ENCODE data around the gene KMT5B. TPM values are rescaled to one million over a fixed set of nuclear protein-coding genes. Genes with fewer than 3 reads are reported as not detected.

Gene KMT5B
- polyA plus RNA-seq, 3 donors: 12.2 to 22.0 (median 19.5) TPM

DNA sequence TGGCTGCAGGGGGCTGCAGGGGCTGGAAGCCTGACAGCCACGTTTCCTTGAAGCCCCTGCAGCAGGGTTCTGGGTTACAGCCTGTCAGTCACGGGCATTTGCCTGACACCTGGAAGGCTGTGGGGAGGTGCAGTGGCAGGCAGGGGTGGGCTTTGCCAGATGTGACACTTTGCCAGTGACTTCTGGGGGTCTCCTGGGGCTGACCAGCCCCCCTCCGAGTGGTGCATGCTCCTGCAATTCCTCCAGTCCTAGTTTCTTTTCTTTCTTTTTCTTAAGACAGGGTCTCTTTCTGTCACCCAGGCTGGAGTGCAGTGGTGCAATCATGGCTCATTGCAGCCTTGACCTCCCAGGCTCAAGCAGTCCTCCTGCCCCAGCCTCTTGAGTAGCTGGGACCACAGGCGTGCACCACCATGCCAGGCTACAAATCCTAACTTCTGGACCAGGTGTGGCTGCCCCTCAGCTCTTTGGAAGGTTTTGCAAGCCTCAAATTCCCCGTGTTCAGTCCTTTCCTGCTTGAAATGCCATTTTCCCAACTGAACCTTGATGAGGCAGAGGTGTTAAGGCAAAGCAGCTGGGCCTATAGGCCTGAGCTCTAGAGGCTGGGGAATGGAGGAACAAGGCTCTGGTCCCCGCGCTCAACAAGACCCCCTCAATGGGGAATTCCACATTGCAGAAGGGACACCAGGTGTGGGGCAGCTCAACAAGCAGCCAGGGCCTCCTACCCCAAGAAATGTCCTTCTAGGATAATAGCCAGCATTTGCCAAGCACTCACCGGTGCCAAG, 71.7 kb downstream of the KMT5B start:
- Histone ChIP-seq H4K20me1 (ENCODE audit: insufficient read depth, low read length) (no peaks in the 10 kb centered on the region), H3K27ac (ENCODE audit: low read depth in 1 of 2, low read length in 2 of 2) (peak overlapping the region in 1 of 2 donors; percentile 10), H3K79me2 (ENCODE audit: insufficient read depth, low read length) (no peaks in the 10 kb centered on the region), H2AFZ (ENCODE audit: insufficient read depth, low read depth, low read length, poor library complexity, severe bottlenecking) (peak overlapping the region; percentile 76), H3K9ac (ENCODE audit: insufficient read depth, low read length, poor library complexity, severe bottlenecking) (peak overlapping the region; percentile 12), H3K4me3 (replicated peaks in 1 of 3; ENCODE audit: low read depth in 2 of 3, low read length in 3 of 3) (peak overlapping the region in 1 of 3 experiments; percentile 51), H3K9me3 (replicated peaks in 1 of 2; ENCODE audit: control insufficient read depth in 1 of 2, insufficient read depth in 1 of 2, low read length in 2 of 2) (no peaks in the 10 kb centered on the region), H3K4me1 (ENCODE audit: control insufficient read depth in 1 of 2, insufficient read depth in 2 of 2, low read length in 2 of 2) (peaks cover 50 to 62% of the 10 kb centered on the region in 2 donors), H3K4me2 (replicated peaks; ENCODE audit: extremely low read depth, low read length, poor library complexity, severe bottlenecking) (peak overlapping the region; percentile 42), H3K36me3 (replicated peaks in 1 of 2; ENCODE audit: control insufficient read depth in 1 of 2, insufficient read depth in 2 of 2, low read length in 2 of 2) (no peaks in the 10 kb centered on the region), H3K27me3 (ENCODE audit: control insufficient read depth in 2 of 2, insufficient read depth in 2 of 2, low read length in 2 of 2) (peaks cover 0 to 6% of the 10 kb centered on the region in 2 donors)
- H3K36me3 Mint-ChIP-seq: peaks cover 0 to 2% of the 10 kb centered on the region in 2 donors
- TF ChIP-seq, protein P1, sequence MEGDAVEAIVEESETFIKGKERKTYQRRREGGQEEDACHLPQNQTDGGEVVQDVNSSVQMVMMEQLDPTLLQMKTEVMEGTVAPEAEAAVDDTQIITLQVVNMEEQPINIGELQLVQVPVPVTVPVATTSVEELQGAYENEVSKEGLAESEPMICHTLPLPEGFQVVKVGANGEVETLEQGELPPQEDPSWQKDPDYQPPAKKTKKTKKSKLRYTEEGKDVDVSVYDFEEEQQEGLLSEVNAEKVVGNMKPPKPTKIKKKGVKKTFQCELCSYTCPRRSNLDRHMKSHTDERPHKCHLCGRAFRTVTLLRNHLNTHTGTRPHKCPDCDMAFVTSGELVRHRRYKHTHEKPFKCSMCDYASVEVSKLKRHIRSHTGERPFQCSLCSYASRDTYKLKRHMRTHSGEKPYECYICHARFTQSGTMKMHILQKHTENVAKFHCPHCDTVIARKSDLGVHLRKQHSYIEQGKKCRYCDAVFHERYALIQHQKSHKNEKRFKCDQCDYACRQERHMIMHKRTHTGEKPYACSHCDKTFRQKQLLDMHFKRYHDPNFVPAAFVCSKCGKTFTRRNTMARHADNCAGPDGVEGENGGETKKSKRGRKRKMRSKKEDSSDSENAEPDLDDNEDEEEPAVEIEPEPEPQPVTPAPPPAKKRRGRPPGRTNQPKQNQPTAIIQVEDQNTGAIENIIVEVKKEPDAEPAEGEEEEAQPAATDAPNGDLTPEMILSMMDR (IDR thresholded peaks at IDR 0.05): no peak
- intact Hi-C loops (cut with micrococcal nuclease): no loop called here
- H3K4me3 Mint-ChIP-seq: peak overlapping the region in 1 of 2 donors; percentile 57
- peaks cover 51% of the 10 kb centered on the region for H3K4me1 Mint-ChIP-seq
- H3K27me3 Mint-ChIP-seq (ENCODE audit: low read depth in 3 of 3): peaks cover 12 to 43% (median 21%) of the 10 kb centered on the region in 3 donors
- H3K9me3 Mint-ChIP-seq: peaks cover 0 to 6% (median 0%) of the 10 kb centered on the region in 7 donors
- 27% methylated on average over 7 of the region's 8 CpGs for WGBS (ENCODE audit: insufficient coverage)
- no peak for DNase-seq
- H3K27ac Mint-ChIP-seq: peak overlapping the region in 2 of 7 donors; percentile 8 to 81

GRCh38 chr11:68140496-68141245, 72.4 kb downstream of the KMT5B start:
- H3K27me3 Mint-ChIP-seq (ENCODE audit: low read depth in 3 of 3): peaks cover 12 to 42% (median 15%) of the 10 kb centered on the region in 3 donors

More at GRCh38 chr11:68140496-68141245, 72.4 kb downstream of the KMT5B start:
- Histone ChIP-seq H3K36me3 (replicated peaks in 1 of 2; ENCODE audit: control insufficient read depth in 1 of 2, insufficient read depth in 2 of 2, low read length in 2 of 2) (no peaks in the 10 kb centered on the region), H3K4me3 (replicated peaks in 1 of 3; ENCODE audit: low read depth in 2 of 3, low read length in 3 of 3) (no peak overlapping the region), H3K4me2 (replicated peaks; ENCODE audit: extremely low read depth, low read length, poor library complexity, severe bottlenecking) (no peak overlapping the region), H3K9ac (ENCODE audit: insufficient read depth, low read length, poor library complexity, severe bottlenecking) (no peak overlapping the region), H2AFZ (ENCODE audit: insufficient read depth, low read depth, low read length, poor library complexity, severe bottlenecking) (no peak overlapping the region), H4K20me1 (ENCODE audit: insufficient read depth, low read length) (no peaks in the 10 kb centered on the region), H3K27me3 (ENCODE audit: control insufficient read depth in 2 of 2, insufficient read depth in 2 of 2, low read length in 2 of 2) (peaks cover 0 to 6% of the 10 kb centered on the region in 2 donors), H3K9me3 (replicated peaks in 1 of 2; ENCODE audit: control insufficient read depth in 1 of 2, insufficient read depth in 1 of 2, low read length in 2 of 2) (no peaks in the 10 kb centered on the region), H3K27ac (ENCODE audit: low read depth in 1 of 2, low read length in 2 of 2) (no peak overlapping the region), H3K4me1 (ENCODE audit: control insufficient read depth in 1 of 2, insufficient read depth in 2 of 2, low read length in 2 of 2) (peaks cover 44 to 55% of the 10 kb centered on the region in 2 donors), H3K79me2 (ENCODE audit: insufficient read depth, low read length) (no peaks in the 10 kb centered on the region)
- intact Hi-C loops (cut with micrococcal nuclease): no loop called here
- peaks cover 0 to 2% of the 10 kb centered on the region in 2 donors for H3K36me3 Mint-ChIP-seq
- peaks cover 0 to 6% (median 0%) of the 10 kb centered on the region in 7 donors for H3K9me3 Mint-ChIP-seq
- DNase-seq: no peak
- H3K4me3 Mint-ChIP-seq: peak overlapping the region in 1 of 2 donors; percentile 64
- peaks cover 43% of the 10 kb centered on the region for H3K4me1 Mint-ChIP-seq
- H3K27ac Mint-ChIP-seq: no peak overlapping the region
- 33% methylated on average over 3 of the region's 9 CpGs for WGBS (ENCODE audit: insufficient coverage)
- TF ChIP-seq, protein P1 (IDR thresholded peaks at IDR 0.05): no peak
